PC-3 (cell line): ENCODE results near the gene SNAI3. TPM values are rescaled to one million over a fixed set of nuclear protein-coding genes. Genes with fewer than 3 reads are reported as not detected.
A peak's percentile ranks its signal among the peaks of the same experiment; 100 is the strongest.

Experiments
- ATAC-seq: fragments of 200-7000 bp; cut with Tn5 transposase; 2 replicates; pipeline ENCODE4 v1.9.1; 2020; ENCODE audit warnings: mild to moderate bottlenecking, moderate library complexity
- BruUV-seq: library from RNA; stranded (reverse); fragments of 400-500 nt; replicated peaks from 2 replicates; lab custom pipeline; 2021; lab: Mats Ljungman, UMichigan
- CTCF ChIA-PET: fragments of 300-600 bp; sonication (Branson Sonifier 250); formaldehyde crosslinking; loops from one replicate; lab custom pipeline; 2022; ENCODE audit warnings: antibody characterized with exemption; lab: Charles Lee
- POLR2A ChIA-PET: fragments of 300-600 bp; sonication (Branson Sonifier 250); formaldehyde crosslinking; loops from one replicate; lab custom pipeline; 2022; ENCODE audit warnings: antibody characterized with exemption; ENCODE audit not compliant: unreplicated experiment; lab: Charles Lee
- DNase-seq: peaks from one replicate; pipeline ENCODE4 v3.0.0-alpha.2; 2015
- H2AFZ ChIP-seq: fragments of 300-600 bp; sonication (generic); 2 replicates; pipeline ENCODE4 v1.6.0; 2016; ENCODE audit warnings: antibody characterized with exemption, low read length
- H3F3A ChIP-seq: fragments of 300-600 bp; sonication (generic); one replicate; pipeline ENCODE4 v1.6.0; 2017; ENCODE audit warnings: antibody characterized with exemption, low read length, control low read depth, mild to moderate bottlenecking; ENCODE audit not compliant: unreplicated experiment
- H3K27ac ChIP-seq: fragments of 300-600 bp; sonication (generic); 2 replicates; pipeline ENCODE4 v1.5.1; 2016; ENCODE audit warnings: mild to moderate bottlenecking, low read length
- H3K27me3 ChIP-seq: fragments of 300-600 bp; sonication (generic); 2 replicates; pipeline ENCODE4 v1.6.1; 2016; ENCODE audit warnings: low read length, mixed read lengths
- H3K36me3 ChIP-seq: fragments of 300-600 bp; sonication (generic); 2 replicates; pipeline ENCODE4 v1.6.1; 2016; ENCODE audit warnings: low read depth, mixed run types, low read length, mixed read lengths
- H3K4me1 ChIP-seq: fragments of 300-600 bp; sonication (generic); 2 replicates; pipeline ENCODE4 v1.5.1; 2016; ENCODE audit warnings: low read length; ENCODE audit not compliant: insufficient read depth
- H3K4me2 ChIP-seq: fragments of 300-600 bp; sonication (generic); 2 replicates; pipeline ENCODE4 v1.6.0; 2016; ENCODE audit warnings: low read length
- H3K4me3 ChIP-seq: fragments of 300-600 bp; sonication (generic); 2 replicates; pipeline ENCODE4 v1.5.1; 2016; ENCODE audit warnings: mild to moderate bottlenecking, low read length, mixed read lengths
- H3K79me2 ChIP-seq: fragments of 300-600 bp; sonication (generic); 2 replicates; pipeline ENCODE4 v1.6.1; 2017; ENCODE audit warnings: low read length, mixed read lengths
- H3K9ac ChIP-seq: fragments of 300-600 bp; sonication (generic); 2 replicates; pipeline ENCODE4 v1.6.0; 2016; ENCODE audit warnings: mild to moderate bottlenecking, low read length
- H3K9me2 ChIP-seq: fragments of 300-600 bp; sonication (generic); replicated peaks from 2 replicates; pipeline ENCODE4 v1.6.1; 2016; ENCODE audit warnings: mixed run types, low read length, mixed read lengths
- H3K9me3 ChIP-seq: fragments of 300-600 bp; sonication (generic); 2 replicates; pipeline ENCODE4 v1.6.1; 2016; ENCODE audit warnings: low read length, mixed read lengths
- H4K20me1 ChIP-seq: fragments of 300-600 bp; sonication (generic); 2 replicates; pipeline ENCODE4 v1.6.1; 2016; ENCODE audit warnings: low read length, mixed read lengths
- EZH2 ChIP-seq: fragments of 300-600 bp; sonication (generic); IDR thresholded peaks from one replicate; pipeline ENCODE4 v1.6.1; 2017; ENCODE audit warnings: antibody characterized with exemption, mild to moderate bottlenecking, low read length; ENCODE audit not compliant: unreplicated experiment
- EZH2phosphoT487 ChIP-seq: fragments of 300-600 bp; sonication (generic); IDR thresholded peaks from 2 replicates; pipeline ENCODE4 v1.6.1; 2018; ENCODE audit warnings: mild to moderate bottlenecking, antibody characterized with exemption, low read length, borderline replicate concordance
- intact Hi-C: fragments of 100-400 bp; cut with micrococcal nuclease; formaldehyde crosslinking; loops from 2 replicates; pipeline ENCODE4 v1.9.0; 2023
- total RNA-seq: library from RNA; depleted of rRNA; stranded (reverse); fragments of >200 nt; gene quantifications from 2 replicates; pipeline ENCODE4 v1.2.3, GENCODE V29; 2014
- TF ChIP-seq, protein P1 (sequence below): fragments of 300-600 bp; sonication (generic); conservative IDR thresholded peaks from 2 replicates; pipeline ENCODE4 v1.5.1; 2017; ENCODE audit warnings: antibody characterized with exemption, low read depth, mild to moderate bottlenecking, low read length

The SNAI3 gene
- total RNA-seq, 1 experiment from 2014 or later: 0.22 TPM

- H2AFZ ChIP-seq: no peak overlapping the region
- ChIA-PET CTCF (no interaction called here), POLR2A (no interaction called here)
- no peaks in the 10 kb centered on the region for H4K20me1 ChIP-seq
- H3K9me3 ChIP-seq: no peaks in the 10 kb centered on the region
- H3K27ac ChIP-seq: no peak overlapping the region
- no peak overlapping the region for H3K9ac ChIP-seq
- H3K9me2 ChIP-seq: no peaks in the 10 kb centered on the region
- intact Hi-C loops: no loop called here
- H3K4me2 ChIP-seq: no peak overlapping the region
- no peak for DNase-seq
- H3K4me1 ChIP-seq: no peaks in the 10 kb centered on the region
- no peaks in the 10 kb centered on the region for H3K27me3 ChIP-seq
- TF ChIP-seq, protein P1, sequence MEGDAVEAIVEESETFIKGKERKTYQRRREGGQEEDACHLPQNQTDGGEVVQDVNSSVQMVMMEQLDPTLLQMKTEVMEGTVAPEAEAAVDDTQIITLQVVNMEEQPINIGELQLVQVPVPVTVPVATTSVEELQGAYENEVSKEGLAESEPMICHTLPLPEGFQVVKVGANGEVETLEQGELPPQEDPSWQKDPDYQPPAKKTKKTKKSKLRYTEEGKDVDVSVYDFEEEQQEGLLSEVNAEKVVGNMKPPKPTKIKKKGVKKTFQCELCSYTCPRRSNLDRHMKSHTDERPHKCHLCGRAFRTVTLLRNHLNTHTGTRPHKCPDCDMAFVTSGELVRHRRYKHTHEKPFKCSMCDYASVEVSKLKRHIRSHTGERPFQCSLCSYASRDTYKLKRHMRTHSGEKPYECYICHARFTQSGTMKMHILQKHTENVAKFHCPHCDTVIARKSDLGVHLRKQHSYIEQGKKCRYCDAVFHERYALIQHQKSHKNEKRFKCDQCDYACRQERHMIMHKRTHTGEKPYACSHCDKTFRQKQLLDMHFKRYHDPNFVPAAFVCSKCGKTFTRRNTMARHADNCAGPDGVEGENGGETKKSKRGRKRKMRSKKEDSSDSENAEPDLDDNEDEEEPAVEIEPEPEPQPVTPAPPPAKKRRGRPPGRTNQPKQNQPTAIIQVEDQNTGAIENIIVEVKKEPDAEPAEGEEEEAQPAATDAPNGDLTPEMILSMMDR: no peak
- TF ChIP-seq EZH2: no peak
- TF ChIP-seq EZH2phosphoT487: no peak
- no peaks in the 10 kb centered on the region for H3F3A ChIP-seq
- no peak overlapping the region for H3K4me3 ChIP-seq
- peaks cover 7% of the 10 kb centered on the region; the same call in 1 of the 2 replicates for H3K36me3 ChIP-seq
- no TSS peak for BruUV-seq
- no peak for ATAC-seq
- no peaks in the 10 kb centered on the region for H3K79me2 ChIP-seq
Measured at GRCh38 chr16:88719933-88720296, 33.6 kb upstream of the SNAI3 start.

- Histone ChIP-seq H3K79me2 (no peaks in the 10 kb centered on the region), H2AFZ (no peak overlapping the region), H3K9me3 (no peaks in the 10 kb centered on the region), H3K27ac (no peak overlapping the region), H3K9me2 (no peaks in the 10 kb centered on the region), H3K4me2 (no peak overlapping the region), H3K9ac (no peak overlapping the region), H3F3A (no peaks in the 10 kb centered on the region), H3K4me3 (no peak overlapping the region), H3K27me3 (no peaks in the 10 kb centered on the region), H4K20me1 (no peaks in the 10 kb centered on the region), H3K4me1 (no peaks in the 10 kb centered on the region), H3K36me3 (peaks cover 7% of the 10 kb centered on the region; the same call in 1 of the 2 replicates)
- ATAC-seq (no peak), DNase-seq (no peak)
- intact Hi-C loops: no loop called here
- POLR2A ChIA-PET: no interaction called here
- TF ChIP-seq, protein P1: no peak
- TF ChIP-seq EZH2 (no peak), EZH2phosphoT487 (no peak)
- CTCF ChIA-PET: no interaction called here
- BruUV-seq: no TSS peak
Measured at GRCh38 chr16:88719267-88719932, 33.1 kb upstream of the SNAI3 start.

GRCh38 chr16:88718178-88718577 is 31.9 kb upstream of the SNAI3 start:
- no peak overlapping the region for H3K4me3 ChIP-seq
- intact Hi-C loops: no loop called here
- H3K27ac ChIP-seq: no peak overlapping the region
- no peaks in the 10 kb centered on the region for H3K27me3 ChIP-seq
- no peaks in the 10 kb centered on the region for H3K9me2 ChIP-seq
- H4K20me1 ChIP-seq: no peaks in the 10 kb centered on the region
- no peak for TF ChIP-seq EZH2
- ChIA-PET POLR2A (no interaction called here), CTCF (no interaction called here)
- no peaks in the 10 kb centered on the region for H3K9me3 ChIP-seq
- ATAC-seq (no peak), DNase-seq (no peak)
- TSS peak; percentile 20 for BruUV-seq
- H3K79me2 ChIP-seq: no peaks in the 10 kb centered on the region
- H3K9ac ChIP-seq: no peak overlapping the region
- H3F3A ChIP-seq: no peaks in the 10 kb centered on the region
- H2AFZ ChIP-seq: no peak overlapping the region
- no peaks in the 10 kb centered on the region for H3K4me1 ChIP-seq
- peaks cover 4% of the 10 kb centered on the region; the same call in 1 of the 2 replicates for H3K36me3 ChIP-seq
- no peak overlapping the region for H3K4me2 ChIP-seq
